Adrenal gland (tissue), 5 donors: ENCODE results near the gene RASEF.

Experiments
- POLR2A ChIP-seq, 2 donors: fragments of 450-650 bp; IDR thresholded peaks; one replicate each; pipeline ENCODE4 v1.6.1; 2017; ENCODE audit warnings: antibody characterized with exemption in 2 of 2, mild to moderate bottlenecking in 2 of 2, moderate library complexity in 1 of 2
- TF ChIP-seq, protein P1 (sequence below), 6 experiments: fragments of 450-650 bp in 4 of 6; fragments of 200-600 bp in 2 of 6; sonication (generic) in 1 of 6; IDR thresholded peaks; 1 replicate in 5 of 6; 2 replicates in 1 of 6; pipeline versions ENCODE4 v1.5.1 to v1.8.0; 2016 to 2021; ENCODE audit warnings: antibody characterized with exemption in 6 of 6, mild to moderate bottlenecking in 2 of 6, moderate library complexity in 1 of 6
- donor health status: DM: no; HTN: no; CAD: no.

DNA sequence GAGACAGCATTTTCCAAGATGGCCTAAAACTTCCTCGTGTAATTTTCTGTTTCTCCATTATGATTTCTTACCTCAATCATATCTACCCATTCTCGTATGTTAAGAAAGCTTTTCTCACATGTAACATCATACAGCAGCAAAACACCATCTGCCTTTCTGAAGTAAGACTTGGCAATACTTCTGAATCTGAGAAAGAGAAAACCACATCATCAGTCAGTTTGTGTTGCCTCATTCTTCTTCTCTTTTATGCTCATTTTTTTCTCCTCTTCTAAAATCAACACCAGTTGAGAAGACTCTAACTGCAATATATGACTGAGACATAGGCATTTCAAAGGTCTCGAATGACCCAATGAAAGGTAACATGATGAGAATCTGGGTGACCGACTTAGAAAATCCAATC, 66.0 kb downstream of the RASEF start:
- TF ChIP-seq, protein P1, sequence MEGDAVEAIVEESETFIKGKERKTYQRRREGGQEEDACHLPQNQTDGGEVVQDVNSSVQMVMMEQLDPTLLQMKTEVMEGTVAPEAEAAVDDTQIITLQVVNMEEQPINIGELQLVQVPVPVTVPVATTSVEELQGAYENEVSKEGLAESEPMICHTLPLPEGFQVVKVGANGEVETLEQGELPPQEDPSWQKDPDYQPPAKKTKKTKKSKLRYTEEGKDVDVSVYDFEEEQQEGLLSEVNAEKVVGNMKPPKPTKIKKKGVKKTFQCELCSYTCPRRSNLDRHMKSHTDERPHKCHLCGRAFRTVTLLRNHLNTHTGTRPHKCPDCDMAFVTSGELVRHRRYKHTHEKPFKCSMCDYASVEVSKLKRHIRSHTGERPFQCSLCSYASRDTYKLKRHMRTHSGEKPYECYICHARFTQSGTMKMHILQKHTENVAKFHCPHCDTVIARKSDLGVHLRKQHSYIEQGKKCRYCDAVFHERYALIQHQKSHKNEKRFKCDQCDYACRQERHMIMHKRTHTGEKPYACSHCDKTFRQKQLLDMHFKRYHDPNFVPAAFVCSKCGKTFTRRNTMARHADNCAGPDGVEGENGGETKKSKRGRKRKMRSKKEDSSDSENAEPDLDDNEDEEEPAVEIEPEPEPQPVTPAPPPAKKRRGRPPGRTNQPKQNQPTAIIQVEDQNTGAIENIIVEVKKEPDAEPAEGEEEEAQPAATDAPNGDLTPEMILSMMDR (IDR thresholded peaks at IDR 0.05): no peak
- no peak for TF ChIP-seq POLR2A (IDR thresholded peaks at IDR 0.05)
